GM23338 (cell line): ENCODE results near the gene H19.

Experiments
- CREB1 ChIP-seq: fragments of 250-450 bp; sonication (Bioruptor Pico); IDR thresholded peaks from 2 replicates; pipeline ENCODE4 v1.5.0; 2020; ENCODE audit warnings: low read depth, mild to moderate bottlenecking, moderate library complexity
- EZH2 ChIP-seq: fragments of 200-600 bp; sonication (generic); IDR thresholded peaks from one replicate; pipeline ENCODE4 v1.8.0; 2017; ENCODE audit warnings: antibody characterized with exemption, mild to moderate bottlenecking, low read depth; ENCODE audit not compliant: unreplicated experiment
- POLR2AphosphoS5 ChIP-seq: IDR thresholded peaks from 2 replicates; pipeline ENCODE4 v1.6.1; 2016; ENCODE audit warnings: antibody characterized with exemption, low read depth
- TF ChIP-seq, protein P1 (sequence below), 2 experiments: fragments of 200-600 bp in 1 of 2; sonication (generic) in 1 of 2; conservative IDR thresholded peaks; 2 replicates each; pipeline versions ENCODE4 v1.5.1 to v1.6.1; 2016 to 2017; ENCODE audit warnings: antibody characterized with exemption in 2 of 2, low read depth in 2 of 2, mild to moderate bottlenecking in 2 of 2, moderate library complexity in 1 of 2

DNA sequence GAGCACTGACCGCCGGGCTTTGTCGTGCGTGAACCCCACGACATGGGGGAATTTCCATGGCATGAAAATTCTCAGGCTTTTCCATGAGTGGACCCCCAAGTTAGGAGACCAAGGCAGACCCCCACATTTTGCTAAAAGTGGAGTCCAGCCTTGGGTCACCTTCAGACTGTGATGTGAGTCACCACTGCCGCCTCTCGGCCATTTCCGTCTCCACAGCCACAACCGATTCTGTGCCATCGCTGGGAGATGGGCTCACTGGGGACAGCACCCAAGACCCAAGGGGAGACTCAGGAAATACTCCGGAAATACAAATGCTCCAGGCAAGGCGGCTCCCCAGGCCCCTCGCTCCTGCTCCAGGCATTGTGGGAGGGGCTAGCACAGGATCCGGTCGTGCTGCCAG is 1.2 kb upstream of the H19 start:
- no peak for TF ChIP-seq POLR2AphosphoS5
- TF ChIP-seq, protein P1, sequence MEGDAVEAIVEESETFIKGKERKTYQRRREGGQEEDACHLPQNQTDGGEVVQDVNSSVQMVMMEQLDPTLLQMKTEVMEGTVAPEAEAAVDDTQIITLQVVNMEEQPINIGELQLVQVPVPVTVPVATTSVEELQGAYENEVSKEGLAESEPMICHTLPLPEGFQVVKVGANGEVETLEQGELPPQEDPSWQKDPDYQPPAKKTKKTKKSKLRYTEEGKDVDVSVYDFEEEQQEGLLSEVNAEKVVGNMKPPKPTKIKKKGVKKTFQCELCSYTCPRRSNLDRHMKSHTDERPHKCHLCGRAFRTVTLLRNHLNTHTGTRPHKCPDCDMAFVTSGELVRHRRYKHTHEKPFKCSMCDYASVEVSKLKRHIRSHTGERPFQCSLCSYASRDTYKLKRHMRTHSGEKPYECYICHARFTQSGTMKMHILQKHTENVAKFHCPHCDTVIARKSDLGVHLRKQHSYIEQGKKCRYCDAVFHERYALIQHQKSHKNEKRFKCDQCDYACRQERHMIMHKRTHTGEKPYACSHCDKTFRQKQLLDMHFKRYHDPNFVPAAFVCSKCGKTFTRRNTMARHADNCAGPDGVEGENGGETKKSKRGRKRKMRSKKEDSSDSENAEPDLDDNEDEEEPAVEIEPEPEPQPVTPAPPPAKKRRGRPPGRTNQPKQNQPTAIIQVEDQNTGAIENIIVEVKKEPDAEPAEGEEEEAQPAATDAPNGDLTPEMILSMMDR (conservative IDR thresholded peaks at IDR 0.05; ENCODE audit: low read depth in 2 of 2): no peak
- no peak for TF ChIP-seq CREB1
- TF ChIP-seq EZH2: no peak
